Endothelial cell of umbilical vein (primary cell): ENCODE results near the gene BRD1.

Source experiments
- EZH2 ChIP-seq: IDR thresholded peaks from 2 replicates; pipeline ENCODE4 v1.6.1; 2012; ENCODE audit warnings: borderline replicate concordance, low read depth, mild to moderate bottlenecking, moderate library complexity, low read length, inconsistent platforms; ENCODE audit not compliant: severe bottlenecking
- POLR2A ChIP-seq: IDR thresholded peaks from 2 replicates; pipeline ENCODE4 v1.6.1; 2012; ENCODE audit warnings: low read depth, mild to moderate bottlenecking, control low read depth, low read length
- POLR2AphosphoS5 ChIP-seq: IDR thresholded peaks from 2 replicates; pipeline ENCODE4 v1.6.1; 2012; ENCODE audit warnings: low read depth, mild to moderate bottlenecking, control low read depth, low read length, moderate library complexity; ENCODE audit not compliant: insufficient read depth
- TF ChIP-seq, protein P1 (sequence below), 2 donors: IDR thresholded peaks; 1 replicate in 1 of 2; 2 replicates in 1 of 2; pipeline ENCODE4 v1.5.1; 2011; ENCODE audit warnings: low read length in 2 of 2, mild to moderate bottlenecking in 2 of 2, moderate library complexity in 2 of 2, control low read depth in 1 of 2, inconsistent platforms in 1 of 2, low read depth in 1 of 2; ENCODE audit not compliant: insufficient read depth in 1 of 2; ENCODE audit errors: extremely low read depth in 1 of 2
- TF ChIP-seq, protein P2 (sequence below): IDR thresholded peaks from 2 replicates; pipeline ENCODE4 v1.6.1; 2011; ENCODE audit not compliant: insufficient read depth, insufficient read length

DNA sequence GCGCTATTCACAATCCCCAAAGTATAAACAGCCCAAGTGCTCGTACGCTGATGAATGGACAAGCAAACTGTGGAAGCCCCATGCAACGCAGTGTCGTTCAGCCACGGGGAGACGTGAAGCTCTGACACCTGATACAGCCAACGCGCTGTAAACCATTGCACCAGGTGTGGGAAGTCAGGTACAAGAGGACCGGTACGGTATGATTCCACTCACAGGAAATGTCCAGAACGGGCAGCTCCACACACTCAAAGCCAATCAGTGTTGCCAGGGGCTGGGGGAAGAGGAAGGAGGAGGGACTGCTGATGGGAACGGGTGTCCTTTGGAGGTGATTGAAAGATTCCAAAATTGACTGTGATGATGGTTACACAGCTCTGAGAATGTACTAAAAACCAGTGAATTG, 64.5 kb downstream of the BRD1 start:
- TF ChIP-seq, protein P1, sequence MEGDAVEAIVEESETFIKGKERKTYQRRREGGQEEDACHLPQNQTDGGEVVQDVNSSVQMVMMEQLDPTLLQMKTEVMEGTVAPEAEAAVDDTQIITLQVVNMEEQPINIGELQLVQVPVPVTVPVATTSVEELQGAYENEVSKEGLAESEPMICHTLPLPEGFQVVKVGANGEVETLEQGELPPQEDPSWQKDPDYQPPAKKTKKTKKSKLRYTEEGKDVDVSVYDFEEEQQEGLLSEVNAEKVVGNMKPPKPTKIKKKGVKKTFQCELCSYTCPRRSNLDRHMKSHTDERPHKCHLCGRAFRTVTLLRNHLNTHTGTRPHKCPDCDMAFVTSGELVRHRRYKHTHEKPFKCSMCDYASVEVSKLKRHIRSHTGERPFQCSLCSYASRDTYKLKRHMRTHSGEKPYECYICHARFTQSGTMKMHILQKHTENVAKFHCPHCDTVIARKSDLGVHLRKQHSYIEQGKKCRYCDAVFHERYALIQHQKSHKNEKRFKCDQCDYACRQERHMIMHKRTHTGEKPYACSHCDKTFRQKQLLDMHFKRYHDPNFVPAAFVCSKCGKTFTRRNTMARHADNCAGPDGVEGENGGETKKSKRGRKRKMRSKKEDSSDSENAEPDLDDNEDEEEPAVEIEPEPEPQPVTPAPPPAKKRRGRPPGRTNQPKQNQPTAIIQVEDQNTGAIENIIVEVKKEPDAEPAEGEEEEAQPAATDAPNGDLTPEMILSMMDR (IDR thresholded peaks at IDR 0.05; ENCODE audit: extremely low read depth in 1 of 2, insufficient read depth in 1 of 2, low read depth in 1 of 2, low read length in 2 of 2), result no peak
- TF ChIP-seq POLR2A (no peak), POLR2AphosphoS5 (no peak), EZH2 (no peak)
- TF ChIP-seq, protein P2, sequence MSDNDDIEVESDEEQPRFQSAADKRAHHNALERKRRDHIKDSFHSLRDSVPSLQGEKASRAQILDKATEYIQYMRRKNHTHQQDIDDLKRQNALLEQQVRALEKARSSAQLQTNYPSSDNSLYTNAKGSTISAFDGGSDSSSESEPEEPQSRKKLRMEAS, result no peak
